SU-DHL-6 (cell line): ENCODE measurements around the gene OGDHL.

Experiments
- CTCF ChIP-seq: fragments of 200-600 bp; sonication (generic); IDR thresholded peaks from one replicate; pipeline ENCODE4 v1.5.1; 2017; ENCODE audit warnings: antibody characterized with exemption, mild to moderate bottlenecking, low read length, moderate library complexity; ENCODE audit not compliant: insufficient read depth, poor library complexity, severe bottlenecking
- EZH2phosphoT487 ChIP-seq: fragments of 200-600 bp; sonication (generic), shearing (Covaris generic); conservative IDR thresholded peaks from 2 replicates; pipeline ENCODE4 v1.6.1; 2018; ENCODE audit warnings: mild to moderate bottlenecking, antibody characterized with exemption, low read length, moderate library complexity, mixed read lengths

GRCh38 chr10:49713266-49713665, 48.9 kb downstream of the OGDHL start:
- TF ChIP-seq CTCF (no peak), EZH2phosphoT487 (no peak)
